GM19397 (cell line): ENCODE measurements around the gene GRPR.
"Not testable (repeated sequence)": the region's sequence is repeated elsewhere in the genome, so short reads cannot be mapped to it uniquely, and the experiment has no call there.

Experiments
- ATAC-seq: cut with Tn5 transposase; IDR thresholded peaks from one replicate; pipeline ENCODE4 v1.9.1; 2021; ENCODE audit warnings: mild to moderate bottlenecking, moderate library complexity; ENCODE audit not compliant: unreplicated experiment

GRPR gene

GRCh38 chrX:16136080-16136479 is 12.7 kb downstream of the GRPR start:
- no peak for ATAC-seq

- peak; percentile 52 for ATAC-seq
Measured at GRCh38 chrX:16137416-16138107, 14.2 kb downstream of the GRPR start.

- ATAC-seq = no peak
Measured at GRCh38 chrX:16138108-16138427, 14.7 kb downstream of the GRPR start.

- ATAC-seq = no peak
Measured at GRCh38 chrX:16140448-16140847, 17.1 kb downstream of the GRPR start.

GRCh38 chrX:16140983-16141382 is 17.6 kb downstream of the GRPR start:
- ATAC-seq = no peak

GRCh38 chrX:16141422-16142245 is 18.3 kb downstream of the GRPR start:
- no peak for ATAC-seq

- no peak for ATAC-seq
Measured at GRCh38 chrX:16142246-16142558, 18.8 kb downstream of the GRPR start.

- ATAC-seq = no peak
Measured at GRCh38 chrX:16143968-16144367, 20.6 kb downstream of the GRPR start.

GRCh38 chrX:16144420-16144819 is 21.1 kb downstream of the GRPR start:
- no peak for ATAC-seq

GRCh38 chrX:16145093-16145492 is 21.7 kb downstream of the GRPR start:
- ATAC-seq = not testable (repeated sequence)

GRCh38 chrX:16145656-16146055 is 22.3 kb downstream of the GRPR start:
- ATAC-seq = no peak

GRCh38 chrX:16148896-16149295 is 25.5 kb downstream of the GRPR start:
- ATAC-seq = no peak

- no peak for ATAC-seq
Measured at GRCh38 chrX:16155581-16156096, 32.3 kb downstream of the GRPR start.

GRCh38 chrX:16156692-16157331 is 33.4 kb downstream of the GRPR start:
- no peak for ATAC-seq

GRCh38 chrX:16160729-16161128 is 37.4 kb downstream of the GRPR start:
- ATAC-seq = no peak

GRCh38 chrX:16161173-16161572 is 37.8 kb downstream of the GRPR start:
- ATAC-seq = not testable (repeated sequence)

- no peak for ATAC-seq
Measured at GRCh38 chrX:16162391-16162790, 39.0 kb downstream of the GRPR start.

- no peak for ATAC-seq
Measured at GRCh38 chrX:16164748-16165147, 41.4 kb downstream of the GRPR start.

- no peak for ATAC-seq
Measured at GRCh38 chrX:16167181-16167580, 43.8 kb downstream of the GRPR start, which contains the start of gene MAGEB17. Gene MAGEB17, plus strand, starts transcription at chrX:16167481. Its CDS starts 2,902 bp downstream, at chrX:16170383.

GRCh38 chrX:16171039-16171438 is 47.7 kb downstream of the GRPR start:
- no peak for ATAC-seq

GRCh38 chrX:16171944-16172343 is 48.6 kb downstream of the GRPR start:
- ATAC-seq = no peak

GRCh38 chrX:16172391-16172790 is 49.0 kb downstream of the GRPR start:
- ATAC-seq = no peak
